GM18873 (cell line): Measurements from ENCODE around the gene BMP4.

Experiments used
- ATAC-seq: cut with Tn5 transposase; IDR thresholded peaks from one replicate; pipeline ENCODE4 v1.9.1; 2021; ENCODE audit warnings: mild to moderate bottlenecking, moderate library complexity, moderate number of reproducible peaks; ENCODE audit not compliant: unreplicated experiment, low FRiP score

BMP4 gene

DNA sequence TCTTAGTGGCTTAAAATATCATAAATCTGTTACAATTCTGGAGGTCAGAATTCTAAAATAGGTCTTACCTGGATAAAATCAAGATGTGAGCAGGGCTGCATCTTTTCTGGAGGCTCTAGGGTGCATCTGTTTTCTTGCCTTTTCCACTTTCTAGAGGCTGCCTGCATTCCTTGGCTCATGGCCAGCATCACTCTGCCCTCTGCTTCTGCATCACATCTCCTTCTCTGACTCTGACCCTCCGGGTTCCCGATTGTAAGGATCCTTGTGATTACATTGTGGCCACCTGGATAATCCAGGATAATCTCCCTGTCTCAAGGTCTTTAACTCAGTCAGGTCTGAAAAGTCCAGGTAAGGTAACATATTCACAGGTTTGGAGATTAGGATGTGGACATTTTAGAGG is 11.0 kb upstream of the BMP4 start:
- ATAC-seq, result no peak

DNA sequence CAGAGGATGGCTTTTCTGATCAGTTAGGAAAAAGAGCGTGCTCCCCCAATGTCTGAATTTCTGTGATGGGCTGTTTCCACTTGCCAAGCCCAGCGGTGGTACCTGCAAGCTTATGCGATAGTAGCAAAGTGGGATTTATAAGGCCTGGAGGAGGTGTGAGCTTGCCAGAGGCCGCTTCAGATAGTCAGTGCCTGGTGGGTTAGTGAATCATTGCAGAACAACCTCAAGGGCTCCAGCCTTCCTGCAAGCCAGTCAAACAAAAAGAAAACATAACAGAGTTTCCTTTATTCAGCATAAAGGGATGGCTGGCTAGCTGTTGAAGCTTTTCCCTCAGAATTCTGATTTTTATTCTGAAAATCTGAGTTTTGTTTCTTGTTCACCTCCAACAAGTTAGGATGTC is 7.6 kb upstream of the BMP4 start:
- ATAC-seq, result no peak

DNA sequence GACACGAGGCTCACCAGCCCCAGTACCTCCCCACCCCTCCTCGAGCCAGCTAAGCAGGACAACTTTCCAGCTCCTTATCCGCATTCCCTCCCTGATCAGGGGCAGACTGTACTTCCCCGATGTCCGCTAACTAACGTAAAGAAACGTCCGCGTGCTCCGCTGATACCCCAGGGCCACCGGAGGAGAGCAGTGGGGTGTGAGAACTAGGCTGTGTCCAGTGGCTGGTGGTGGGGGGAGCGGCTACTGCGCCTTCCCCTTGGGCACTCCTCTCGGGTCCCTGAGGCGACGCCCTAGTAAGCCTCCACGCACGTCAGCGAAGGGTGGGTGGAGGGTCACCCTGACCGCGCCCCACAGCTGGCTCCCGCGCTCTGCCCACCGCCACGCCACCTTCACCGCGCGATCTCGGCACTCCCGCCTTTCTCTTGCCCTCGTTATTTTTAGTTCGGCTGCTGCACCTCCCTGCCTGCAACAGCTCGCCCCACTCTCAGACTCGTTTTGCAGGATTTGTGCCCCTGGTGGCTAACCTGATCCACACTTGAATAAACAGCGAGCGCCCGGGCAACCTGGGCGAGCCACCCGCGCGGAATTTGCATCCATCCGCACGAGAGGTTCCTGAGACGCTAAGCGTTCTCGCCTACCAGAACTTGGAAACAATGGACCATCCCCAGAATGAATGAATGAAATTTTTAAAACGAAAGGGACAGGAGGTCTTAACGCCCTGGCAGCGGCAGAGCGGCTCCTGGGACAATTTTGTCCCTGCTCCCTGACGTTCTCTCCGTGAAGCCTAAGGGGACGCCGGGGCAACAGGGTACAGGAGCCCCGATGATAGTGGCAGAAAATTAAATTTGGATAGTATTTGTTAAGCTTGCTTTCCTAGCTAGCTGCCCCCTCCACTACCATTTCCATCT is 6.9 kb upstream of the BMP4 start:
- ATAC-seq, result no peak

DNA sequence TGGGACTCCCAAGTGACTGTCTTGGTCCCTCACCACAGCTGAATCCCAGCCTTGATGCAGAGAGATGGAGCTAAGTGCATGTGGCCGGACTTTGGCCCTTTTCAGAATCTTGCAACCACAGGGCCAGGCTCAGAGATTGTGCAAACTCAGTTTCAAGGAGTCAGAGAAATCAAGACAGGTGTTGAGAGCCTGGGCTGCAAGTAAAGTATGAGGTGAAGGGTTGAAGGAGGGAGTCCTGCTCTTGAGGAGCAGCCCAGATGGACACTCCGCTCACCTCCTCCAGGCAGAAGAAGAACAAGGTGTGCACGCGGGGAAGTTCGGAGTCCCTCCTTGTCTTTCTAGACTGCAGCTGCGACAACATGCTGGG is 6.3 kb upstream of the BMP4 start:
- no peak for ATAC-seq

DNA sequence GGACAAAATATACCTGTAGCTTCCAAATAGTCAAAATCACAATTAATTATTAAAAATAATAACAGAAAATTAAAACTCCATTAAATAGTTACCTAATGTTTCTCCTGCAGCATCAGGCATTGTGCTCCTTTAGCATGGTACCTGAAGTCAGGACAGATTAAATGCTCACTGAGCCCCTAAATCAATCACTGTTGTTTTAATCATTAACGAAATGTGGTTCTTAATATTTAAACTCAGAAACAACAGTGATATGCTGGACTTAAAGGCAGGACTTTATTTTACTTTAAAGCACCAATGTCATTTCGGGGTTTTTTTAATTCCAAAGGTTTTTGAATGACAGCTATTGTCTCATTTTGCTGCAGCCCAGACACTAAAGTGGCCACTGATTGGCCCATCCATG is 2.0 kb upstream of the BMP4 start:
- ATAC-seq, result no peak

DNA sequence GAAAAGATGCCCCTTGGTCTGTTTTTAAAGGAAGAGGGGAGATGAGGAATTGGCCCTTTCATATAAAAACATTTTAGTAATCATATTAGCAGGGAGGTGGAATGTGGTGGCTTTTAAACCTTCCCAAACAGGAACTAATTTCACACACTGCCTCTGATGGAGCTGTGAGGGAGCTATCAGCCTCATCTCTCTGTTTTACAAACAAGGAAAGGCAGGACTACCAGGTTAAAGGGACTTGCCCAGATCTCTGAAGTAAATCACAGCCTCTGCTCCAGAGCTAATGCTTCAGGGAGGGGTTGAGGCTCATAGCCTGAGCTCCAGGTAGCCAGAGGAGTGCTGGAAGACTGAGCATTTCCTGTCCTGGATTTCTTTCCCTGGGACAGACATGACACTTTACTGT is 1.1 kb upstream of the BMP4 start:
- ATAC-seq, result no peak

DNA sequence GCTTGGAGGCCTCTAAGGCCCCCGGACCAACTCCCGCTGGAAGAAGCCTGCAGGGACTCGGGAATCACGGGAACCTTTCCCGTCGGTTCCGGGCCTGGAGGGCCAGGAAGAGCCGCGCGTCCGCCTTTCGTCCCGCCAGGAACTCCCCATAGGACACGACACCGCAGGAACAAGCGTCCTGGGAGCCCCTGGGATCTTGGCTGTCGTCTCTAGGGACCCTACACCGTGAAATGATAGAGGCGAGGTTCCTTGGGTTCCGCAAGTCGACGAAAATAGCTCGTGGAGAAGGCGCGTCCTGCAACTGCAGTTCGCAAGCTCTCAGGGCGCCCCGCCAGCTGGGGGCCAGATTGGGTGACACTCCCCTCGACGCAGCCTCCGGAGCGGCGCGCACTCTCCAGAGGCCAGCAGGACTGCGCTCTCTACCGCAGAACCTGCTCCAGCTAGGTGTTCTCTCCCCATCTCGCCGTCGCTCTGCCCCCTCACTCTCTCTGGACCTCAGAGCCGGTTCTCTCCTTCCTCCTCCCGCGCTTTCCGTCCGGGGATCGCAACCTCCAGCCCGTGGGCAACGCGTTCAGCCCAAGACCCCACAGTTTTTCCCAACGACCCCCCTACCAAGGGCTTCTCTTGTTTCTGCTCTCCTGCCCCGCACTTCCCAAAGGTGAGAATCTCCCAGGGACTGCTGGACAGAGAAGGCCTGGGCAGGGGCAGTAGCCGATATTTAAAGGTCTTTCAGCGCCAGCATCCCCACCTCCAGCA is 776 bp downstream of the BMP4 start:
- no peak for ATAC-seq

DNA sequence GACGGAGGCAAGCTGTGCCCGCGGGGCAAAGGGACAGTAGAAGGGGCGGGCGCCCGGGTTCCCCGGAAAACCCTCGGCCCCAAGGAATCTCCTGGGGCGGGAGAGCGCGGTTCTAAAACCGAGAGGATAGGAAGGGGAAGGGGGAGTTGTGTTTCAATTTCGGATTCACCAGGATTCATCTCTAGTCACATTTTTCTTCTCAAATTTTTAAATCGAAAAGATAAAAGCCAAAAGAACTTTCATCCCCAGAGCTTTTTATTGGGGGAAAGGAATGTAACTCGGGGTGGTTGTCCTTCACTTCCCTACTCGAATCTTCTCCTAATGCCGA is 1.4 kb downstream of the BMP4 start:
- no peak for ATAC-seq

DNA sequence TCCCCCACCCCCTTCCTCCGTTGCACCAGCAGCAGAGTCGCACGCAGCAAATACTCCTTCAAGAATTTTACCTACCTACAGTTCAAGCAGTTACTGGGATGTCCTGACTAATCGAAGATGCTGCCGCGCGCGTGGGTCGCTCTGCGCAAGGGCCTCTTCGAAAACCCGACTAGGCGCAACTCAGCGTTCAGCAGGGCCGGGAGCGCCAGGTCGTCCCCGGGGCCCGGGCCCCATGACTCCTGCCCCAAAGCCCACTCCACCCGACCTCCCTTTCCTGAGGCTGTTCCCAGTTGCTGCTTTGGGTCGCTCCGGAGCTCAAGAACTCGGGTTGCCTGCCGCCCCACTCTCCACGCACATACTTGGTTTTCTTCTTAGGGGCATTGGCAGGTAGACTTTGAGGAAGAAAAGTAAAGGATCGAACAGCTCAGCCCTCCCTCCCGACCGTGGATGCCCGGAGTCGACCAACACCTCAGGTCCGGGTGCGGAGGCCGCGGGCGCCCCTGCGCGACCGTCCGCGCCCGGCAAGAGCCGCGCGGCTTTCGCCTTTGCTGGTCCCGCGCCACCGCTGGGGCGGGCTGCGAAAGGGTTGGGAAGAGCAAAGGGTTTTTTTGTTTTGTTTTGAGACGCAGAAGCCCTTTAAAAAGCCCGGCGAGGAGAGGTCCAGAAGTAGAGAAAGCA is 1.9 kb downstream of the BMP4 start:
- no peak for ATAC-seq

DNA sequence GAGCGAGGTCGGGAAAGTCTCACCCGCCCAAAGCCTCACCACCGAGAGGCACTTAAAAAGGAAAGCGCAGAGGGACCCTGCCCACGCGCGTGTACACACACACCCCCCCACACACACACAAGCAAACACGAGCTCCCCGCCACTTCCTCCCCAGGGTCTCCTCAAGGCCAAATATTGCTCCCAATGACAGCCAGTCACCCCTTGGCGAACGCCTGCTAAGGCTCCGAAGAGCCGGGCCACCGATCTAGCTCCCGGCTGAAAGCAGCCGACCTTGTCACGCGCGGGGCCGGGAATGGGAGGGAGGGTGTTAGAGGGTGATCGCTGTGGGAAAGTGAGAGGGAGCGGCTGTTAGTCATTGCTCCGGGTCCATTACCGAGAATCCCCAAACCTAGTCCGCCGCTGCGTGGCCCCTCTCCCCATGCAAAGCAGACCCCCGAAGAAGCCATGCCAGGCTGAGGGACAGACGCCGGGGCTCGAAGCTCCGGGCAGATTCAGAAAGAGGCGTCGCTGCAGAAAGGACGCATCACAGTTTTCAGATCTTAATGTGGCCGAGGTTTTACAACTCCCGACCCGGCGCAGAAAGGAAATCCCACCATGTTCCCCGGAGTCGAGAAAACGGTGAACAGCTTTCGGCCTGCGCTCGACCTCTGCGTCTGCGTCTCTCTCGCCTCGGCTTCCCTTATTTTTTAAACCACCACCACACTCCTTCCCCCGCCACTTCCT is 2.6 kb downstream of the BMP4 start:
- ATAC-seq, result no peak

DNA sequence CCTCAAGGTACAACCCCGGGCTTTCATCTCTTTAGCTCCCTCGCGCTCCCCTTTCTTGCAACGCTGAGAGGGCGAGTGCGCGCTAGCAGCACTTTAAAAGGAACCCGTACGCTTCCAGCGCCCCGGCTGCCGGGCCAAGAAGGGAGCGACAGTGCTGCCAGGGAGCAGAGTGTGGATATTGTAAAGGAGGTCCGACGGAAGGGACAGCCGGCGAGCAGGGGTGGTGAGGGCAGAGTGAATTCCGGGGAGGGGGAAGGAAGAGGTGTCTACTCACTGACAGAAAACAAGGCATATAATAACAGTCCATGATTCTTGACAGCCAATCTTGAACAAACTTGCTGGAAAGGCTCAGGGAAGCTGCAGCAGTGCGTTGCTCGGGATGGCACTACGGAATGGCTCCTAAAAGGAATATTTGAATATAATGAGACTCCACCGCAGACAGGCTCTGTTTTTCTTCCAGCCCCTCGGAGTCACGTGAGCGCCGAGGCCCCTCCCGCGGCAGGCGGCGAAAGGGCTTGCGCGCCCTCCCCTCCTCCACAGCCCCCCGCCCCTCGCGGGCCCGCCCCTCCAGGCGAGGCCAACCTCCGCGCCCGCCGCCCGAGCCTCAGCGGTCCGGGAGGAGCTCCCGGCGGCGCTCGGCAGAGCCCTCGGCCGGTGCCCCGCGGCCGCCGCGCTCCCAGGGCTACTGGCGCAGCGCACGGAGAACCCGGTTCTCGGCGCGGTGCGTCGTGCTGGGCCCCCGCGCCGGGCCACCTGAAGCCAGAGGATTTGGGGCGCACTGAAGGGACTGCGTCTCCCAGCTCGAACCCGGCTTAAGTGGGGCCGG is 3.4 kb downstream of the BMP4 start:
- ATAC-seq, result no peak

DNA sequence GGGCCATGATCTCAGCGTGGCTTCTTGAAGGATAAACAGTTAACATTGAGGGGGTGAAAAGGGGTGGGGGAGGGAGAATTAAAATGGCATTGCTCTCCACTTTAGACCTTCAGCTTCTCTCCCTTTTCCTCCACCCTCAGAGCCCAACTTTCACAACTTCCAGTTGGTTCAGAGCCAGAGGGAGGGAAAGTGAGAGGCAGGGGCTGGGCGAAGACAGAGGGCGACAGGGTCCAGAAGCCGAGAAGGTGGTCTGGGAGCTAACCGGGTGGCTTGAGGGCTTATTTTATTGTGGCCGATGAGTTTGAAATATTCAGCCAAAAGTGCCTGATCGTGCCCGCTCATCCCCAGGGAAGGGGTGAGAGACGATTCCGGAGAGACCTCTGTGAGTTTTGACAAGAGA is 4.1 kb downstream of the BMP4 start:
- ATAC-seq, result no peak

DNA sequence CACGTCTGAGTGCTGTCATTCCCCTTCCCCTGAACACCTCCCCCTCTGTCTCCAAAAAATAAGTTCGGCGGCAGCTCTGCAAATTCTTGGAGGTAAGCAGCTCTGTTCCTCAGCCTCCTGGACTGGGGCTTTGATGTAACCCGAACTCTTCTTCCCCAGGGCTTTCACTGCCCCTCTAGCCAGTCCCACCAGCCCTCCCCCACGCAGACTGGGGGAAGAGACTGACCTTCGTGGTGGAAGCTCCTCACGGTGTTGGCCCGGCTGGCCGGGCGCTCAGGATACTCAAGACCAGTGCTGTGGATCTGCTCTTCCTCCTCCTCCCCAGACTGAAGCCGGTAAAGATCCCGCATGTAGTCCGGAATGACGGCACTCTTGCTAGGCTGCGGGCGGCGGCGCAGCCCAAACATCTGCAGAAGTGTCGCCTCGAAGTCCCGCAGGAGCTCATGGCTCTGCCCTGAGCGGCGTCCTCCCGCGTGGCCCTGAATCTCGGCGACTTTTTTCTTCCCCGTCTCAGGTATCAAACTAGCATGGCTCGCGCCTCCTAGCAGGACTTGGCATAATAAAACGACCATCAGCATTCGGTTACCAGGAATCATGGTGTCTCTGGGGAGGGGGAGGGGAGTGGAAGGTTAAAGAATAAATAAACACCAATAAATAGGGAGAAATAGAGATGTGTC is 4.9 kb downstream of the BMP4 start:
- no peak for ATAC-seq

DNA sequence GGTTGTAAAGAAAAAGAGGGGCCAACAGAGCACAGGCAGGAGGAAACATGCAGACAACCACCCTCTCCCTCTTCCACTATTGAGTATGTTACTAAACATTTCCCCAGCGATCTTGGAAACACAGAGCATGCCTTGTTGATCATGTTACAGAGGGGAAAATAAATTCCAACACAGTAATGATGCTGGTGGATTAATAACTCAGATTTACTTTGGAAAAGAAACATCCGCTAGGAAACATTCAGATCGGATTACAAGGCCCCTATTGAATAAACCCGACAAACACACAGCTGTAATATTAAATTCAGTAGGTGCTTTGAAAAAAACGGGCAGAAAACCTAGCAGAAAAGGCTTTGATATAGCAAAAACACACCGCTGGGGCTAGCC is 5.4 kb downstream of the BMP4 start:
- ATAC-seq, result no peak

DNA sequence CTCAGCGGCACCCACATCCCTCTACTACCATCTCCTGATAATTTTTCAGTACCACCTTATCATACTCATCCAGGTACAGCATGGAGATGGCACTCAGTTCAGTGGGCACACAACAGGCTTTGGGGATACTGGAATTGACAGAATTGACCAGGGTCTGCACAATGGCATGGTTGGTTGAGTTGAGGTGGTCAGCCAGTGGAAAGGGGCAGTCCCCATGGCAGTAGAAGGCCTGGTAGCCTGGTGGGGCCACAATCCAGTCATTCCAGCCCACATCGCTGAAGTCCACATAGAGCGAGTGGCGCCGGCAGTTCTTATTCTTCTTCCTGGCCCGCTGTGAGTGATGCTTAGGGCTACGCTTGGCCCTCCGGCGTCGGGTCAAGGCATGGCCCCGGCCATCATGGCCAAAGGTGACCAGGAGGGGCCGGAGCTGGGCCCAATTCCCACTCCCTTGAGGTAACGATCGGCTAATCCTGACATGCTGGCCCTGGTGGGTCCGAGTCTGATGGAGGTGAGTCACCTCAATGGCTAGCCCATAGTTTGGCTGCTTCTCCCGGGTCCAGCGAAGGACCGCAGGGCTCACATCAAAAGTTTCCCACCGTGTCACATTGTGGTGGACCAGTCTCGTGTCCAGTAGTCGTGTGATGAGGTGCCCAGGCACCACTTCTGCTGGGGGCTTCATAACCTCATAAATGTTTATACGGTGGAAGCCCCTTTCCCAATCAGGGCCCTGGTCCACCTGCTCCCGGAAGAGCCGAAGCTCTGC is 6.4 kb downstream of the BMP4 start:
- no peak for ATAC-seq

DNA sequence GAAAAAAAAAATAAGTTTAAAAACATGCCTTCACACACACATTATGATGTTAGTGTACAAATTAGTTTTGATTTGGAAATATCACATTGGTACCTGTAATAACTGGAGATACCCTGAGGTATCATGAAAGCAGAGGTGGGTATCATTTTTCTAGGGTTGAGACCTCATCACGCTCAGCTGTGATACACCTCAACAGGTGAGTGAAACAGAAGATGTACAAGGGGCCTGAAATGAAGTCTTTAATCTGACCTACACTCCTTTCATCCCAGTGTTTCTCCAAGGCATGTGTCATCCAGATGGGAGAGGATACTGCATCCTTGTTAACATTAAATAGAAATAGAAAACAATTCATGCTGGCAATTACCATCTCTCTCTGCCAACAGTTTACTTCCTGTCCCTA is 7.4 kb downstream of the BMP4 start:
- no peak for ATAC-seq

DNA sequence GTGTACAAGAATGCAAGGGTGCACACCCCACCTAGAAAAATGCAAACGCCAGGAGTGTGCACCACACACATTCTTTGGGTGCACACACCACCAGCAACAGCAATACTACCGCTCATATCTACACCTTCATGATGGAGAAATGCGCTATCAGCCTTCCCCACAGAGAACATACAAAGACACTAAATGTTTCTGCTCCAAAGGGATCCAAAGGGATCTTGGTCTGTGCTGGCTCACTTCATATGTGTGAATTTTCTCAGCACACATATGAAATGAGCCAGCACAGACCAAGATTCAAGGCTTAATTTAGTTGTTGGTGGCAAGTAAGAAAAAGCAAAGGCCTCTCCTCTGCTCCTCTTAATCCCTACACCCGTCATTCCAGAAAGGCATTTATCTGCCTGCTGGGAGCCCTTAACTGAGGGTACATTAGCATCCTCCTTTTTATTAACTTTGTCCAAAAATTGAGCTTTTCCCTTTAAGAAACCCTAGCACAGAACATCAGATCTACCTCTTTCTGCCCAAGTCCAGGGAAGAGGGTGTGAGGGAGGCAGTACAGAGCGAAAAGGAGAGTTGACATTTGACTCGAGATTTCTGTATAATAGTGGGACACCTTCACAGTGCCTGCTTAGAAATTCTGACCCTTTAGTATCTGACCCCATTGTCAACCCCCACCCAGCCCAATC is 8.3 kb downstream of the BMP4 start:
- no peak for ATAC-seq

DNA sequence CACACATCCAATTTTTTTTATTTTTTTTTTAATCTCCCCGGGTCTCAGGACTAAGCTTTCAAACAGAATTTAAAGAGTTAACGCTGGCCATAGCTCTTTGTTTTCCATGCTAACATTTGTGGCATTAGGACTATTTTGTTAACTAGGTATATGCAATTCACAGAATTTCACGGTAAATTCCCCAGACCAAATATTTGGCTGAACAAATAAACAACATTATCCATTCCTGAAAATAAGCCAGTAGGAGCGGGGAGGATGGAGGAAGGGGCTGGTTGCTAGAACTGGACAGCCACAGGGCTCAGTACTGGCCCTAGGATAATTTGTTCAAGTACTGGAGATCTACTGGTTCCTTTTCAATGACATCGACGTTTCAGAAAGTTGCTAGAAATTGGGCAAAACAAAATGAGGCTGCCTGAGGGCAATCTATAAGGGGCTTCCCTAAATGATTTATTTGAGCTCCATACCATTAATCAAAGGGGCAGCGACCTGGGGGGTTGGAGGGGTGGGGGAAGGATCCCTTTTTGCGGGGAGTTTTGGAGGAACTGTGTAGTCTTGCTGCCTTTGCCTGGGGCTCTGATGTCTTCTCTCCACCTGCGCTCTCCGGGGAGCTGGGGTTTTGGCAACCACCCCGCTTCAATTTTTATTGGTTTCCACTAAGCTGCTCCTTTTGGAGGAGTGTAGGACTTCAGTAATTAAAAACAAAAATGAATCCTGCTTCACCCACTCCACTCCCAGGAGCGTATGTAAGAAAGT is 9.0 kb downstream of the BMP4 start:
- no peak for ATAC-seq
